HG03039 (cell line): ENCODE measurements around the gene BNC1.

Experiments
- ATAC-seq: cut with Tn5 transposase; IDR thresholded peaks from one replicate; pipeline ENCODE4 v1.9.1; 2021; ENCODE audit warnings: mild to moderate bottlenecking, moderate library complexity; ENCODE audit not compliant: unreplicated experiment

BNC1 gene, protein sequence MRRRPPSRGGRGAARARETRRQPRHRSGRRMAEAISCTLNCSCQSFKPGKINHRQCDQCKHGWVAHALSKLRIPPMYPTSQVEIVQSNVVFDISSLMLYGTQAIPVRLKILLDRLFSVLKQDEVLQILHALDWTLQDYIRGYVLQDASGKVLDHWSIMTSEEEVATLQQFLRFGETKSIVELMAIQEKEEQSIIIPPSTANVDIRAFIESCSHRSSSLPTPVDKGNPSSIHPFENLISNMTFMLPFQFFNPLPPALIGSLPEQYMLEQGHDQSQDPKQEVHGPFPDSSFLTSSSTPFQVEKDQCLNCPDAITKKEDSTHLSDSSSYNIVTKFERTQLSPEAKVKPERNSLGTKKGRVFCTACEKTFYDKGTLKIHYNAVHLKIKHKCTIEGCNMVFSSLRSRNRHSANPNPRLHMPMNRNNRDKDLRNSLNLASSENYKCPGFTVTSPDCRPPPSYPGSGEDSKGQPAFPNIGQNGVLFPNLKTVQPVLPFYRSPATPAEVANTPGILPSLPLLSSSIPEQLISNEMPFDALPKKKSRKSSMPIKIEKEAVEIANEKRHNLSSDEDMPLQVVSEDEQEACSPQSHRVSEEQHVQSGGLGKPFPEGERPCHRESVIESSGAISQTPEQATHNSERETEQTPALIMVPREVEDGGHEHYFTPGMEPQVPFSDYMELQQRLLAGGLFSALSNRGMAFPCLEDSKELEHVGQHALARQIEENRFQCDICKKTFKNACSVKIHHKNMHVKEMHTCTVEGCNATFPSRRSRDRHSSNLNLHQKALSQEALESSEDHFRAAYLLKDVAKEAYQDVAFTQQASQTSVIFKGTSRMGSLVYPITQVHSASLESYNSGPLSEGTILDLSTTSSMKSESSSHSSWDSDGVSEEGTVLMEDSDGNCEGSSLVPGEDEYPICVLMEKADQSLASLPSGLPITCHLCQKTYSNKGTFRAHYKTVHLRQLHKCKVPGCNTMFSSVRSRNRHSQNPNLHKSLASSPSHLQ

DNA sequence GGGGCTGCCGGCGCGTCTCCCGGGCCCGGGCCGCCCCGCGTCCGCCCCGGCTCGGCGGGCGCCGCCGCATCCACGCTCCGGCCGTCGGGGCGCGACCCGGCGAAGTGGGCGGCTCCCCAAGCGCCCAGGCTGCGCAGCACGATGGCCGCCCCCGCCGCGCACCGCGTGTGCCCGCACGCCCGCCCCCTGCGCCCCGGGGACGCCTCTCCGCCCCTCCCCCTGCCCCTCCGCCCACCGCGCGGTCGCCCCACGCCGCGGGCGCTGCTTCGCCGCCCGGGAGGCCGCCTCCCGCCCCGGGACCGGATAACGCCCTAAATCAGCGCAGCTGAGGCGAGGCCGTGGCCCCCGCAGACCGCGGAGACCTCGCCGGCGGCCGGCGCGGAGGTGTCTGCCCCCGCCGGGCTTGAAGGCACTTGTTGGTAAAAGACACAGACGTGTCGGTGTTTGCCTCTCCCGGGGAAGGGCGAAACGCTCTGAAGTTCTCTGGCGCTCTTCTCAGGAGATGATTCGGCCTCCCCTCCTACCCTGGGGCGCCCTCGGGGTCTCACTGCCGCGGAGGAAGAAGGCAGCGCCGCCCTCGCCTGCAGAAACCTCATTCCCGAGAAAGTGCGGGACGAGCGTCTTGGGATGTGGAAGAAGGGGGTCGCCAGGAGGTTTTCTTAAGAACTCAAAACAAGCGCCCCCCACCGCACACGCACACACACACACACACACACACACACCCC is at the start of gene BNC1:
Gene BNC1, minus strand, starts transcription at position 106 of the 725 bp plus-strand sequence. Its CDS starts 36 bp downstream, at position 70.
- ATAC-seq: no peak

DNA sequence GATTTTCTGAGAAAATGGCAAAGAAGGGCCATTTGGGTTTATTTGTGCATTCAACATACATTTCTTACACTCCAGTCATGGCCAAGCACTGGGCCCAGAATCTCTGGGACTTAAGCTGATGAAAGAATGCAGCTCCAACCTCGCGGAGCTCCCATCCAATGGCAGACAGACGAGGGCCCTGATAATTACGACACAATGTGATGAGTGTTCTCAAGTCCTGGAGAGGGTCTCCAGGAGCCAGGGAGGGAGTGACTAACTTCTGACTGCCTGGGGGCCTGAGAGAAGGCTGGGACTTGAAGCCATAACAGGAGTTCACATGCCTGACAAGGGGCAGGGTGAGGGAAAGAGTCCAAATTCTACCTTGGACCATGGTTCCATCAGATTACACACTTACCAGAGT is 42.6 kb upstream of the BNC1 start:
- no peak for ATAC-seq

DNA sequence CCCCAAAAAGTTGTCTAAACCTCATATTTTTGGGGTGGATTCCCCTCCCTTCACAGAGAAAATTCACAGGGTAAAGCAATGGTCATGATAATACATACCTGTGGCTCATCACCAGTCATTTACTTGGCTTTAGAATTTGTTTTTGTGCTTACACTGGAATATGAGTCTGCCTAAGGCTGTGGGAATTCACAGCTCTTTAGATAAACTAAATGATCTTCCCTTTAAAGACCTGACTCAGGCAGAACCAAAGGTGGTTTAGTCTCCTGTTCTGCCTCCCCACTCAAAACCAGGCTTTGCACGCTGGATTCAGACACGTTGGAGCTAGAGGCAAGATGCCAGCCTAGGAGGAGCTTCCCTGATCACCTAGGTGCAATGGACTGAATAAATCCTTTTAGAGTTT is 40.3 kb upstream of the BNC1 start:
- ATAC-seq: no peak

DNA sequence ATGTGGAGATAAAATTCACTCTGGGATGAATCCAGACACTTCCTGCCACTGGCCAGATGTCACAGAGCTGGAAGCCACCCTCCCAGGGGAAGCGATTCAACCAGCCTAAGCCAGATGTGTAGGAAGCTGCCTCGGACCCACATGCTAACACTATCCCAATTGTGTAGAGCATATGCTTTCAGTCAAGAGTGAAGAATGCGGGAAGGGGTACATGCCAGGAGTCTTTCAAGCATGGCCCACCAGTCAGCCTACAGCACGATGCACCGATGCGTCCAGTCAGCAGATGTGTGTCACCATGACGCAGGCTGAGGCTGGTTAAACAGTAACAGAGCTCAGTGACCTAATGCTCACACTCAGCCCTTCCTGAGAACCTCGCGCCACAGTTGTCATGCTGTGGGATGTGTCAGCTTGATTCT is 38.8 kb upstream of the BNC1 start:
- ATAC-seq: no peak

DNA sequence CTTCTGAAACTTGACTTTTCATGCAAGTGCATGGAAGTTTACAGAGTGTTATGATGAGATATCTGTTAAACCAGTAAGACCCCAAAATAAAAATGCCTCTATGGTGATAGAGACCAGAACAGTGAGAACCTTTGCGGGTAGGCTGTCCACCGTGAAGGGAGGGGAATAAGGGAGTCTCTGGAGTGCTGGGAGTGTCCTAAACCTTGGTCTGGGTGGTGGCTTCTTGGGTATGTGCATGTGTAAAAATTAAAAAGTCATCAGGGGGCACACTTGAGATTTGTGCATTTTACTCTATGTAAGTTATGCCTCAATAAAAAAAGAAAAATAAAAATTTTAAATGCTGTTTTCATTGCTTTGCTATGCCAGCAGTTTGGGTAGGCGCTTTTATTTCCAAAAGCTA is 38.2 kb upstream of the BNC1 start:
- no peak for ATAC-seq

DNA sequence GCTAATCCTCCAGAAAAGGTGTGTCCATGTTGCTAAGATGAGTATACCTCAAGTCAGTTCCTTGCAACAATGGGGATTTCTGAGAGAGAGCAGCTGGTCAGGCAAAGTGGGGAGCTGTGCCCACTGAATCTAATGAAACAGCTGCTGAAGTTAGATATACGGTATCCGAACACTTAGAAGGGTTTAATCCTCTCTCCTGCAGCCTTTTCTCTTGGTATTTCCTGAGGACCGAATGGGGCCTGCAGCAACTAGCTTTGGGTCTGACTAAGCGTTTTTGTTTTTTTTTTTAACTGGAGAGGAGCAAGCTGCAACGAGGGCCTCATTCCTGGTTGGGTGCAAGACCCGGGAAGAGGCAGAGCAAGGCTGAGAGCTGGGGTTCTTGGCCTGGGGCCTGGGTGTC is 37.6 kb upstream of the BNC1 start:
- ATAC-seq: no peak

DNA sequence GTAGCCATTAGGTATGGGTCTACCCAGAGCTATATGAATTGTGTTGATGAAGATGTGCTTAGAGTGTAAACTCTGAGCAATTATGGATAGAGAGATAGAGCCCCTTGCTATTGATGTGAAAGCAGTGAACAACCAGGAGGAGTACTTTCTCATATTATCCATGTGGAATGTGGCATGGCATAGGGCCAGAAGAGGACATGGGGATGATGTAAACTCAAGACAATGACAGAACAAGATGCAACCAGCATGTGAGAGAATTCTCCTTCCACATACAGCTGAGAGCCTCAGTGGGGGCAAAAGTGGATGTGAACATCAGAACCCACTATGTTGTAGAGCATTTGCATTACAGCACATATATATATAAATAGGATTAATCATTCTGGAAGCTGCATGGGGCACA is 36.4 kb upstream of the BNC1 start:
- ATAC-seq: no peak

DNA sequence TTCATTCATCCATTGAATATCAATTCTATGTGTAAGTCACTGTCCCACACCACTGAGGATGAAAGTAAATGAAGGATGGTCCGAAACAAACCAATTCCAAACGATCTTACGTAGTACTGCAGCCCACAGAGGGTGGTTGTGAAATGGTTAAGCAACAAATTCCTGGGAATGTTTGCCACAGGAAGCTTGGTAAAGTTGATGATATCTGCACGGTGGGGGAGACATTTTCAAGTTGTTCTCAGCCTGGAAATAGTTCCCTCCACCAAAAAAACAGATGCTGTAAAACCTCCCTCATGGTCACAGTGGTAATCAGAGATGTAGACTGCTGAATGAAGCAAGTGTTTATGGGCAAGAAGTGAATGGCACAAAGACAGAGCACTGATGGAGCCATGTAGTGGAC is 35.9 kb upstream of the BNC1 start:
- no peak for ATAC-seq

DNA sequence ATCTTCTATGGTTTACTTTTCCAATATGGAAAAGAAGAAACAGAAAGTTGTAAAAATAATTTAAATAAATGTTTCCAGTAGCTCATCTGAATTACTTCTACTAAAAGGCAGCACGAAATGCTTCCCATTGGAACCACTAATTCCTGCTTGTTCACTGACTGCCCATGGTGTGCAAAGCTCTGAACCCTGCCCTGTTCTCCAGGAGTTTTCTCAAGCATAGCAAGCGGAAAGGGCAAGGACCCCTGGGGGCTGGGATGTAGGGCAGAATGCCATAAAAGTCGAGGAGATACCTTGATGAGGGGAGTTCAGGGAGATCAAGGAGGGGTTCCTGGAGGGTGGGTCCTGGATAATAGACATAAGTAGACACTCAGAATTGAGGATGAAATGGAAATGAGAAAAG is 35.3 kb upstream of the BNC1 start:
- ATAC-seq: no peak

DNA sequence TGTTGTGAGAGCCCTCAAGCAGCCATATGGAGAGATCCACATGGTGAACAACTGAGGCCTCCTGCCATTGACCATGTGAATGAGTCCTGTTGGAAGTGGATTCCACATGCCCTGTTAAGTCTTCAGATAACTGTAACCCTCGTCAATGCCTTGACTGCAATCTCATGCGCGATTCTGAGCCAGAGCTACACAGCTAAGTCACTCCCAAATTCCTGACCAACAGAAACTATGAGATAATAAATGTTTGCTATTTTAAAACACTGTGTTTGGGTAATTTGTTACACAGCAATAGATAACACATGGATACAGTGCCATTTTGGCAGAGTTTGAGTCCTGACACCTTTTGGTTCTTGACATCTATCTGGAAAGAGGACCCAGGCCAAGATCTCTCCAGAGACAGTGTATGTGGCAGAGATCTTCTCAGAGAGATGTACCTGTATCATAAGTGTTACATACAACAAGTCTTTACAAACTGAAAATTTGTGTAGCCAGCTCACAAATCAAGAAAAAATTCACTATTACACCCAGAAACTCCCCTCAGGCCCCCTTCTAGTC is 34.5 kb upstream of the BNC1 start:
- ATAC-seq: no peak

DNA sequence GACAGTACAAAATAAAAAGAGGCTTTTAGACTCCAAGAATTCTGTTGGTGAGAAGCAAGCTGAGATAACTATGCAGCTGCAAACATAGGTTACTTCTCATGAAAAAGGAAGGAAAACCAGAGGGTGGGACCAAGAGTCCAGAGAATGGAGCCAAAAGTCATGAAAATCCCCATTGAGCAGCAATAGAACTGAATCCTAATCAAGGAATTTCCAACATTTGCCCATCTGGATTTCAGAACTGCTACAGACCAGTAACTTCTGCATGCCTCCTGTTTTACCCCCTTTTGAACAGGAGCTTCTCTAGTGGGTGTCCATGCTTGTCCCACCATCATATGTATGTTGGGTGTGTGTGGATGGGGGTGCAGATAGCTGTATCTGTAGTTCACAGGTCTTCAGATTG is 33.6 kb upstream of the BNC1 start:
- ATAC-seq: no peak

DNA sequence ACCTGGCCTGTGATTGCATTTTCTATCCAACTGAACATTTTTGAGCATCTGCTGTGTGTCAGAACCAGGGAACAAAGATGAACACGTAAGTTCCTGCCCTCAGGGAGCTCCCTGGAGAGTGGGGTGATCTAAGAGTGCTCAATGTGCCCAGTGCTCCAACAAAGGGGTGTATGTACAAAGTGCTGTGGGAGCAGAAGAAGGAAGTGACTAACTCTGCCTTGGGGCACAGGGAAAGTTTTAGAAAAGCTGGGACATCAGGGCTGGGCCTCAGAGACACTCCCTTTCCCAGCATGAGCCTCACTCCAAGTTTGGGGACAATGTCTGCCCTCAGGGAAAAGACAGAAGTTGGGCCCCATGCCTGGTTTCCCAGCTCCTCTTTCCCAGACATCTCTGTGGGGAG is 27.6 kb upstream of the BNC1 start:
- no peak for ATAC-seq

DNA sequence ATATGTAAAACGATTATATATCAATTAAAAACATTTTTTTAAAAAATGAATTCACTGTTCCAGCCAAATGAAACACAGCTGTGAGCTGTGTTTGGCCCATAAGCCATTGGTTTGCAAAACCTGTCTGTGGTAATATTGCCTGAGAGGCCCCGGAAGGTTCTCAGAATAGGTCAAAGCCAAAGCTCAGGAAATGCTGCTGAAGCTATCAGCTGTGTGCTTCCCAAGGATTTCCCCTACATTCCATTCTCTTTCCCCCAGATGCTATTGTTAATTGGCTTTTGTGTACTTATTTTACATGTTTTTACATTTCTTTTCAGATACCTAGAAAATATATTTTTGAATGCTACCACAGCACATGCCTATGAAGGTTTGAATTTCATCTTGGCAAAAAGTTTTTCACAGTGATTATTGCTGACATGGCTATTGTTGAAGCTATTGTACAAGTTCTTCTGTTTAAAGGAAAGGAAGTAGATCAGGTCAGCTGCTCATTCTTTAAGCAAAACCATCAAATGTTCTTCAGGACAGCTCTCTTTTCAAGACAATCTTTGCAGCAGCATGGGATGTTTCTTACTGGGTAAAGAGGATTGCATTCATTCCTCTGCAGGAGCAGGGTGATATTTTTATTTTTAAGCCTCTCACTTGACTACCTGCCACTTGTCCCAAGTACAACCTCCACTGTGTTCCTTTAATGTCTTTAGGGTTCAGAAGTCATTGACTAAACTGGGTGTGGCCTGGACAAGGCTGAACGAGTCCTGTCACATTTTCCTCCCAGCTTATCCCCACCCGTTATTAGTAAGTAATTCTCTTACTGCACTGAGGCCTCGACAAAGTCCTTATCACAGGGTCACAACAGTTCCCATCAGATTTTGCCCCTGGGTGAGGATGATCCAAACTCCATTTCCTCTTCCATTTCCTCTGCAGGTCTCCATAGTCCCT is 26.3 kb upstream of the BNC1 start:
- ATAC-seq: no peak

DNA sequence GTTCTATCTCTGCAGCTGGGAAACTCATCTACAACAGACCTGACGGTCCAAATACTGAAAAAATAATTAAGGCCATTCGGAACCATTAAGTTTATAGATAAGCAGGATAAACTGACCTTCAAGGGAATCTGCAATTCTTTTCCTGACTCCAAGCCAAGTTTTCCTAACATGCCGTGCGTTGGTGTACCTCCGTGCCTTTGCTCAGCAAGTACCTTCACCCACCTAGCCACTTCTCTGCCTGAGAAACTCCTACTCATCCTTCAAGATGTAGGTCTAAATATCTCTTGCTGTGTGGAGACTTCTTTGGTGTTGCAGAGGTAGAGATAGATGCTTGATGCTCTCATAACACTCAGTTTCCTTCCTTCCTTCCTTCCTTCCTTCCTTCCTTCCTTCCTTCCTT is 24.2 kb upstream of the BNC1 start:
- no peak for ATAC-seq

DNA sequence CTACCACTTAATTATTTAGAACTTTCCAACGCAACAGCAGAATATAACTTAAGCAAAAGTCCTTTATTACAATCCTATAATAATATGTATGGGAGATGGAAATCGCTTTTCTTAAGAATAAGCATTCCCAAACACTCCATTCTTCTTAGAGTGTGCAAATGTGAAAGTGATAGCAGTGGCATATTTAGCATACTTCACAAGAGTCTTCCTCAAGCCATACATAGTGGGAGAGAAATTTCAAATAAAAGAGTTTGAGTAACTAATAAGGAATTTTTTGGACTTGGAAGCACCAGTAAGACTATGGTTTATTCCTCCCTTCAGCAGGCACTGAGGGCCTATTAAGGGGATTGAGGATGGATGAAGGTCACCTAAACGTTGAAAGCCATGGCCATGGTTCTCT is 22.1 kb upstream of the BNC1 start:
- ATAC-seq: no peak

DNA sequence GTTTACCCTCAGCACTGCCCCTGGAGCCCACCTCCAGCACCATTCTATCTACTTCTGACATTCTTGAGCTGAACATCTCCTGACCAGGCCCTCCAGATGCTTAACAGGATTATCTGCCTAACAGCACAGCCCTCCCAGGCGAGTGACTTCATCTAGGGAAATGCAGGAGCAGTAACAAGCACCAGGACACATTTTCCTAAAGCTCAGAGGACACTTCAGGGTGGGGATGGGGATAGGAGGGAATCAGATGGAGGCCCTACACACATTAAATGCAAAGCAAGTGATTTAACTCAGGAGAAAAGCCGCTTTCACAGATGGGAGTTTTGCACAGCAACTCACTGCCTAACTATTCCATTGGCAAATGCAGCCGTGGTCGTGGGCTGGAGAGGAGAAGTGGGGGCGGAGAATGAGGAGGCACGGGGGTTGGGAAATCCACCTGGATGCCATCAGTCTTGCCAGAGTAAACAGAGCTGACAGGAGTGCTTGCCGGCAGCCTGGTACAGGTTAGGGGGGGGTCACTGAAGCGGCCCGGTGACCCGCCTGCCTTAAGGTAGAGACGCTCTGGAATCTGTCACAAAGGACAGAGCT is 21.3 kb upstream of the BNC1 start:
- no peak for ATAC-seq

DNA sequence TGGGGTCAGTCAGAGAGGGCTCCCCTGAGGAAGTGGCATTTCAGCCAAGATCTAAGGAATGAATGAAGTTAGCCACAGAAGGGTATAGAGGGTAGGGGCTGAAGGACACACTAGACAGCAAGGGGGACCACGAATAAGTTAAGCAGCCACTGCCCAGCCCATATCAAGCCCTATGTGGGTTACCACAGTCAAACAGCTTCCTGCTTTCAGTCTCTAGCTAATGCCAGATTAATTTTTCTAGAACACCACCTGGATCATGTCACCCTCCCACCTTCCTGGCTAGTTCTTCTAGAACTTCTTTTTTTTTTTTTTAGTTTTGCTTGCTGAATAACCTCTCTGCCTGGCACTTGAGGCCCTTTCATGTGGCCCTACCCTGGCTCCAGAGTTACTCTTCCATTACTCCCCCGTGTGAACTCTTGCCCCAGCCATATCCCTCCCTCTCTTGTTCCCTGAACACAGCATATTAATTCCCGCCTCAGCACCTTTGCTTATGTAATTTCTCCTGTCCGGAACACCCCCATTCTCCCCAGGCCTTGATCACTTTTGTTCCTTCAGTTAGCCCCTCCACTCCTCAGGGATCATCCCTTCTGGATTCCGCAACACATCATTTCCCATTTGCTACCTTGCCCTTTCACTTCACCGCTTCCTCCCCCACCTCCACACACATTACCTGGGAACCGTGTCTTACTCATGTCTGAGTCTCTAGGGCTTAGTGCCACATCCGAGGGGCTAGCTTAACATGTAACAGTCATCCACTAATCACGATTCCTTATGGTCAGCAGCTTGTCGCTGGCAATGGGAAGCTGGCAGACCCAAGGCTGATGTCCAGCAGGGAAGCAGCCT is 20.6 kb upstream of the BNC1 start:
- no peak for ATAC-seq

DNA sequence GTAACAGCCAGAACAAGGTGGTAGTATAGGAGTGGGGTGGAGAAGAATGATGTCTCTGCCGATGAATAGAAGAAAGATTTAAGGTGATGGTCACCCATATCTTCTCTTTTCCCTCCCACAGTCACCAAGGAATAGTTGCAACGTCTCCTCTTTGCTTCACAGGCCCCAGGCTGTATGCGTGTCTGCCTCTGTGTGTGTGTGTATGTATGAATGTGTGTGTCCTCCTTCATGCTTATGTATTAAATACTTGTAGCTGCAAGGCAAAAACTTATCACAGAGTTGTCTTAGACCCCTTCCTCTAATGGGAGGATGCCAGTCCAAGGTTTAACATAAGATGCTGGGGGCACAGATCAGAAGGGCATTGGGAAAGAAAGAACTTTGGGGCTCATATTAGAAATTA is 19.1 kb upstream of the BNC1 start:
- no peak for ATAC-seq

DNA sequence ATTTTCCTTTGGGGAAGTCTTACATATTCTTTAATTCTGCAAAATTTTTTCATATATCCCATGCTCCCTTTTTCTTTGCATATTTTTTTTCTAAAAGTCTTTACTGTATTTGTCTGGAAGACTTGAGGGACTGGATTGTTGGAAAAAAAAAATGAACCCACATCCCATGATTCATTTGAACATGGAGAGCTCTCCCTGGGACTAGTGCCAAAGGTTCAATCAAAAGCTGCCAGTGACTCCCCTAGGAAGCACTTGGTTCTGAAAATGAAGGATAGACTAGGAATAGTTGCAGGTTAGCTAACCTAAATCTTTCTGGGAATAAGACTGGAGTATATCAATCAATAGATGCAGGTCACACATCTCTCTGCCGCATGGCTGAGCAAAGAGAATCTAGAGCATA is 16.4 kb upstream of the BNC1 start:
- ATAC-seq: no peak
